ENCODE data around the gene YBX1.

YBX1 gene

GRCh38 chr1:42737257-42737656 lies 55.0 kb downstream of the YBX1 start:
- ChIA-PET CTCF (no interaction called here), POLR2A (no interaction called here)
- Histone ChIP-seq H3K9me3 (ENCODE audit: control insufficient read depth, insufficient read depth, low read depth, low read length) (no peaks in the 10 kb centered on the region), H3K4me1 (ENCODE audit: control insufficient read depth, insufficient read depth, low read length) (no peaks in the 10 kb centered on the region), H3K4me3 (ENCODE audit: low read depth, low read length) (no peak overlapping the region), H3K36me3 (ENCODE audit: control insufficient read depth in 2 of 2, insufficient read depth in 1 of 2, low read length in 2 of 2) (no peaks in the 10 kb centered on the region), H3K27ac (ENCODE audit: extremely low read depth, low read depth, low read length) (no peak overlapping the region)
- TF ChIP-seq ZNF600 (tag by site-specific recombination; IDR thresholded peaks at IDR 0.05) = no peak
- no peak for TF ChIP-seq ZNF585B (tag by site-specific recombination; IDR thresholded peaks at IDR 0.05)
- TF ChIP-seq ZNF660 (tag by site-specific recombination; IDR thresholded peaks at IDR 0.05) = no peak
- TF ChIP-seq ZNF133 (tag by site-specific recombination; IDR thresholded peaks at IDR 0.05) = no peak
- no peak for TF ChIP-seq SCRT1 (tag by site-specific recombination; IDR thresholded peaks at IDR 0.05; ENCODE audit: borderline replicate concordance)
- no peak for TF ChIP-seq GLI4 (tag by site-specific recombination; IDR thresholded peaks at IDR 0.05)
- TF ChIP-seq, protein P1, sequence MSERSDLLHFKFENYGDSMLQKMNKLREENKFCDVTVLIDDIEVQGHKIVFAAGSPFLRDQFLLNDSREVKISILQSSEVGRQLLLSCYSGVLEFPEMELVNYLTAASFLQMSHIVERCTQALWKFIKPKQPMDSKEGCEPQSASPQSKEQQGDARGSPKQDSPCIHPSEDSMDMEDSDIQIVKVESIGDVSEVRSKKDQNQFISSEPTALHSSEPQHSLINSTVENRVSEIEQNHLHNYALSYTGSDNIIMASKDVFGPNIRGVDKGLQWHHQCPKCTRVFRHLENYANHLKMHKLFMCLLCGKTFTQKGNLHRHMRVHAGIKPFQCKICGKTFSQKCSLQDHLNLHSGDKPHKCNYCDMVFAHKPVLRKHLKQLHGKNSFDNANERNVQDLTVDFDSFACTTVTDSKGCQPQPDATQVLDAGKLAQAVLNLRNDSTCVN (tag by site-specific recombination; optimal IDR thresholded peaks at IDR 0.05) = no peak
- no peak for TF ChIP-seq ZNF707 (tag by site-specific recombination; IDR thresholded peaks at IDR 0.05)
- no peak for TF ChIP-seq ZNF302 (tag by site-specific recombination; IDR thresholded peaks at IDR 0.05; ENCODE audit: low read depth)
- no peak for TF ChIP-seq KLF1 (tag by site-specific recombination; IDR thresholded peaks at IDR 0.05)
- TF ChIP-seq ZNF280D (tag by site-specific recombination; IDR thresholded peaks at IDR 0.05) = no peak

DNA sequence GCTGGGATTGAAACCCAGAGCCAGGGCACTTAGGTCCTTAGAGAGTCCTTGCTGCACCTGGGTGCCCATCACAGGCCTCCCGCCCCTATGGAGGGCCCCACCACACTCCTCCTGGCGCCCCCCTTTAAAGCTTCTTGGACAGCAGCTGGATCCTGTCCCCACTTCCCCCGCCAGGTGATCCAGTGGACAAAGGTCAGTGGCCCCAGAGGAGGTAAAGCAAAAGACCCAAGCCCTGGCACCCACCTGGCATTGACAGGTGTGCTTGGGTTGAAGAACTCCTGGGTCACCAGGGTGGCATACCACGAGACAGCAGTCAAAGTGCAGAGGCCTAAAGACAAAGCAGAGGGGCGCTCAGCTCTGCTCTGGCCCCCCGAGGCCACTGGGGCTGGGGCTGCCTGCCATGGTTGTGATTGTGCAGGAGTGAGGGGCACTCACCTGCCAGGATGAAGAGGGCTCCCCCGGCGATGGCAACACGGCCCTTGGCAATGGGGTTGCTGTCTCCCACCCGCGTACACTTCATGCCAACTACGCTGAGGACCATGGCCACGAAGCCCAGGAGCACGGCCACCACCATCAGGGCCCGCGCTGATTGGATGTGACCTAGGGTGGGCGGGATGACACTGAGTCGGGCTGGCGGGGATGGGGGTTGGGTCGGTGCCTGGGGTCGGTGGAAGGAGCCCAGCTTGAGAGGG lies 55.9 kb downstream of the YBX1 start:
- no peaks in the 10 kb centered on the region for H3K4me1 ChIP-seq (ENCODE audit: control insufficient read depth, insufficient read depth, low read length)
- TF ChIP-seq ZNF560 (tag by site-specific recombination; IDR thresholded peaks at IDR 0.05; ENCODE audit: borderline replicate concordance) = no peak
- no peak for TF ChIP-seq BCL11B (tag by site-specific recombination; IDR thresholded peaks at IDR 0.05; ENCODE audit: low read depth)
- TF ChIP-seq ZSCAN16 (tag by site-specific recombination; IDR thresholded peaks at IDR 0.05) = no peak
- TF ChIP-seq ZNF561 (tag by site-specific recombination; IDR thresholded peaks at IDR 0.05; ENCODE audit: borderline replicate concordance) = no peak
- TF ChIP-seq ZNF391 (tag by site-specific recombination; IDR thresholded peaks at IDR 0.05; ENCODE audit: borderline replicate concordance, low read depth) = no peak
- TF ChIP-seq ZNF184 (tag by site-specific recombination; IDR thresholded peaks at IDR 0.05) = no peak
- TF ChIP-seq ZNF274 (IDR thresholded peaks at IDR 0.05; ENCODE audit: low read length) = no peak
- TF ChIP-seq ZNF274 (tag by site-specific recombination; IDR thresholded peaks at IDR 0.05; ENCODE audit: borderline replicate concordance) = no peak
- no peak for TF ChIP-seq ZNF785 (tag by site-specific recombination; IDR thresholded peaks at IDR 0.05)
- TF ChIP-seq PRDM10 (tag by site-specific recombination; IDR thresholded peaks at IDR 0.05) = no peak
- TF ChIP-seq ZNF24 (tag by site-specific recombination; IDR thresholded peaks at IDR 0.05) = no peak

More for the DNA sequence above, 55.9 kb downstream of the YBX1 start:
- ChIA-PET POLR2A (no interaction called here), CTCF (interaction anchor here (0.8 kb wide), 1 partner anchor 8 kb away, joined by 3 read pairs; no protein-coding TSS in a partner anchor)
- no peaks in the 10 kb centered on the region for H3K36me3 ChIP-seq (ENCODE audit: control insufficient read depth in 2 of 2, insufficient read depth in 1 of 2, low read length in 2 of 2)
- H3K27ac ChIP-seq (ENCODE audit: extremely low read depth, low read depth, low read length) = no peak overlapping the region
- H3K9me3 ChIP-seq (ENCODE audit: control insufficient read depth, insufficient read depth, low read depth, low read length) = no peaks in the 10 kb centered on the region
- no peak overlapping the region for H3K4me3 ChIP-seq (ENCODE audit: low read depth, low read length)

Measured in HEK293 (cell line).